ENCODE measurements around the gene USP3. TPM values are rescaled to one million over a fixed set of nuclear protein-coding genes. Genes with fewer than 3 reads are reported as not detected.

Gene USP3
- total and polyA plus RNA-seq, 2 donors (not counting 3 experiments of a cell fraction or from before 2014, with no cell fraction given): 18.8 to 52.4 TPM

GRCh38 chr15:63628123-63628822 is 123.9 kb downstream of the USP3 start:
- dilution Hi-C loops (cut with MboI; ENCODE audit: extremely low pct_ligation_motif_present, low sequenced_read_pairs) (no loop called here), intact Hi-C loops (cut with micrococcal nuclease) (no loop called here)
- Histone ChIP-seq H3K9me3 (replicated peaks; ENCODE audit: control insufficient read depth, insufficient read depth, low read length) (no peaks in the 10 kb centered on the region), H3K27ac (ENCODE audit: insufficient read depth, low read depth, low read length) (no peak overlapping the region), H3K4me2 (ENCODE audit: insufficient read depth, low read length) (no peak overlapping the region), H3K4me1 (ENCODE audit: control insufficient read depth, extremely low read depth, insufficient read depth, low read length) (peaks cover 7% of the 10 kb centered on the region), H3K79me2 (ENCODE audit: control insufficient read depth, insufficient read depth, low read length) (no peaks in the 10 kb centered on the region), H2AFZ (ENCODE audit: low read depth, low read length) (no peak overlapping the region), H3K9me1 (replicated peaks; ENCODE audit: control insufficient read depth, extremely low read depth, insufficient read depth, low read length) (no peaks in the 10 kb centered on the region), H3K36me3 (ENCODE audit: control insufficient read depth in 2 of 2, extremely low read depth in 1 of 2, insufficient read depth in 2 of 2, low read length in 2 of 2) (peaks cover 34% of the 10 kb centered on the region in 2 experiments), H4K20me1 (replicated peaks; ENCODE audit: control insufficient read depth, extremely low read depth, insufficient read depth, low read length) (peaks cover 2% of the 10 kb centered on the region), H3K9ac (replicated peaks; ENCODE audit: extremely low read depth, insufficient read depth, low read length) (no peak overlapping the region), H3K4me3 (replicated peaks in 1 of 3; ENCODE audit: insufficient read depth in 1 of 3, low read depth in 1 of 3, low read length in 3 of 3) (no peak overlapping the region), H3K27me3 (ENCODE audit: control insufficient read depth in 2 of 2, insufficient read depth in 2 of 2, low read length in 2 of 2) (no peaks in the 10 kb centered on the region)
- ChIA-PET CTCF (interaction anchor here (1.4 to 2.8 kb wide), 2 partner anchors 18 to 28 kb away, joined by 3 to 14 read pairs (median 12); no protein-coding TSS in a partner anchor), POLR2A (no interaction called here)
- BruUV-seq (replicated peaks): no TSS peak
- FAIRE-seq (no peak), DNase-seq (ENCODE audit: low read depth, low spot score) (no peak)
- TF ChIP-seq MYC (IDR thresholded peaks at IDR 0.05; ENCODE audit: low read depth, low read length) (no peak), JUN (IDR thresholded peaks at IDR 0.05; ENCODE audit: borderline replicate concordance, insufficient read depth, insufficient read length, low read depth) (no peak), GATA2 (IDR thresholded peaks at IDR 0.05; ENCODE audit: insufficient read depth, insufficient read length, low read depth, low read length) (no peak), CTCF (IDR thresholded peaks at IDR 0.05; ENCODE audit: extremely low read depth in 1 of 2, insufficient read depth in 1 of 2, low read depth in 1 of 2, low read length in 2 of 2) (no peak), POLR2A (IDR thresholded peaks at IDR 0.05; ENCODE audit: low read depth, low read length) (no peak), MAX (IDR thresholded peaks at IDR 0.05; ENCODE audit: insufficient read depth, insufficient read length) (no peak), FOS (IDR thresholded peaks at IDR 0.05; ENCODE audit: borderline replicate concordance, insufficient read depth, low read length) (no peak), POLR2AphosphoS5 (IDR thresholded peaks at IDR 0.05; ENCODE audit: insufficient read depth, low read depth, low read length) (no peak), EZH2 (IDR thresholded peaks at IDR 0.05; ENCODE audit: borderline replicate concordance, low read depth, low read length, severe bottlenecking) (no peak)

Data from endothelial cell of umbilical vein (primary cell).